Nephron (organoid): ENCODE measurements around the gene SYT1.

Source experiments
- H3K27ac Mint-ChIP-seq, 3 experiments: 2 replicates each; pipeline ENCODE4 v1.8.0; 2020; ENCODE audit warnings: mixed read lengths in 3 of 3, mild to moderate bottlenecking in 2 of 3, moderate library complexity in 1 of 3
- H3K27me3 Mint-ChIP-seq: 2 replicates; pipeline ENCODE4 v1.8.0; 2021; ENCODE audit warnings: low read depth, mild to moderate bottlenecking, moderate library complexity, mixed read lengths
- H3K36me3 Mint-ChIP-seq: 2 replicates; pipeline ENCODE4 v1.8.0; 2020; ENCODE audit warnings: low read depth, mixed read lengths
- H3K4me1 Mint-ChIP-seq: 2 replicates; pipeline ENCODE4 v1.8.0; 2020; ENCODE audit warnings: mixed read lengths
- H3K4me3 Mint-ChIP-seq, 3 experiments: 2 replicates each; pipeline ENCODE4 v1.8.0; 2020; ENCODE audit warnings: mild to moderate bottlenecking in 3 of 3, mixed read lengths in 3 of 3, moderate library complexity in 2 of 3
- H3K9me3 Mint-ChIP-seq: 2 replicates; pipeline ENCODE4 v1.8.0; 2020; ENCODE audit warnings: mixed read lengths
- CTCF ChIP-seq, 3 experiments: fragments of 200-600 bp; sonication (generic); IDR thresholded peaks; one replicate each; pipeline ENCODE4 v1.5.0; 2021; ENCODE audit warnings: antibody characterized with exemption in 3 of 3; ENCODE audit not compliant: unreplicated experiment in 3 of 3

SYT1 gene

GRCh38 chr12:79299447-79300198, 435.0 kb downstream of the SYT1 start:
- H3K4me1 Mint-ChIP-seq, result peaks cover 13% of the 10 kb centered on the region
- no peaks in the 10 kb centered on the region for H3K27me3 Mint-ChIP-seq
- H3K27ac Mint-ChIP-seq, result no peak overlapping the region
- H3K4me3 Mint-ChIP-seq, result no peak overlapping the region
- TF ChIP-seq CTCF (IDR thresholded peaks at IDR 0.05; ENCODE audit: unreplicated experiment in 3 of 3), result no peak
- no peaks in the 10 kb centered on the region for H3K9me3 Mint-ChIP-seq
- peaks cover 29% of the 10 kb centered on the region for H3K36me3 Mint-ChIP-seq

GRCh38 chr12:79300199-79300568, 435.6 kb downstream of the SYT1 start:
- Mint-ChIP-seq H3K27ac (no peak overlapping the region), H3K4me3 (no peak overlapping the region), H3K4me1 (peaks cover 13% of the 10 kb centered on the region), H3K9me3 (no peaks in the 10 kb centered on the region), H3K27me3 (no peaks in the 10 kb centered on the region), H3K36me3 (peaks cover 29% of the 10 kb centered on the region)
- no peak for TF ChIP-seq CTCF (IDR thresholded peaks at IDR 0.05; ENCODE audit: unreplicated experiment in 3 of 3)

GRCh38 chr12:79301181-79301580, 436.6 kb downstream of the SYT1 start:
- Mint-ChIP-seq H3K9me3 (no peaks in the 10 kb centered on the region), H3K27ac (no peak overlapping the region), H3K36me3 (peaks cover 29% of the 10 kb centered on the region), H3K4me3 (no peak overlapping the region), H3K4me1 (peaks cover 13% of the 10 kb centered on the region), H3K27me3 (no peaks in the 10 kb centered on the region)
- no peak for TF ChIP-seq CTCF (IDR thresholded peaks at IDR 0.05; ENCODE audit: unreplicated experiment in 3 of 3)

- TF ChIP-seq CTCF (IDR thresholded peaks at IDR 0.05; ENCODE audit: unreplicated experiment in 3 of 3), result no peak
- H3K9me3 Mint-ChIP-seq, result no peaks in the 10 kb centered on the region
- no peak overlapping the region for H3K4me3 Mint-ChIP-seq
- no peaks in the 10 kb centered on the region for H3K27me3 Mint-ChIP-seq
- H3K27ac Mint-ChIP-seq, result no peak overlapping the region
- H3K36me3 Mint-ChIP-seq, result peaks cover 30% of the 10 kb centered on the region
- H3K4me1 Mint-ChIP-seq, result peaks cover 13% of the 10 kb centered on the region
These were observed 437.7 kb downstream of the SYT1 start for GRCh38 chr12:79302162-79302814.

- no peak for TF ChIP-seq CTCF (IDR thresholded peaks at IDR 0.05; ENCODE audit: unreplicated experiment in 3 of 3)
- H3K27me3 Mint-ChIP-seq, result no peaks in the 10 kb centered on the region
- no peak overlapping the region for H3K27ac Mint-ChIP-seq
These were observed 442.8 kb downstream of the SYT1 start for GRCh38 chr12:79307340-79307739.

GRCh38 chr12:79309039-79309438, 444.5 kb downstream of the SYT1 start:
- H3K4me3 Mint-ChIP-seq, result no peak overlapping the region
- TF ChIP-seq CTCF (IDR thresholded peaks at IDR 0.05; ENCODE audit: unreplicated experiment in 3 of 3), result no peak
- H3K4me1 Mint-ChIP-seq, result no peaks in the 10 kb centered on the region
- no peak overlapping the region for H3K27ac Mint-ChIP-seq
- H3K36me3 Mint-ChIP-seq, result peaks cover 46% of the 10 kb centered on the region
- H3K9me3 Mint-ChIP-seq, result peaks cover 20% of the 10 kb centered on the region
- no peaks in the 10 kb centered on the region for H3K27me3 Mint-ChIP-seq

More at GRCh38 chr12:79307340-79307739, 442.8 kb downstream of the SYT1 start:
- H3K36me3 Mint-ChIP-seq, result peaks cover 33% of the 10 kb centered on the region
- peaks cover 11% of the 10 kb centered on the region for H3K9me3 Mint-ChIP-seq
- H3K4me1 Mint-ChIP-seq, result no peaks in the 10 kb centered on the region
- no peak overlapping the region for H3K4me3 Mint-ChIP-seq
